Ammon's horn (tissue), 1 donor: ENCODE data around the gene ZAR1L.

Experiments used
- DNase-seq: peaks from one replicate; pipeline ENCODE4 v3.0.0-alpha.2; 2016; ENCODE audit warnings: low spot score

The ZAR1L gene

DNA sequence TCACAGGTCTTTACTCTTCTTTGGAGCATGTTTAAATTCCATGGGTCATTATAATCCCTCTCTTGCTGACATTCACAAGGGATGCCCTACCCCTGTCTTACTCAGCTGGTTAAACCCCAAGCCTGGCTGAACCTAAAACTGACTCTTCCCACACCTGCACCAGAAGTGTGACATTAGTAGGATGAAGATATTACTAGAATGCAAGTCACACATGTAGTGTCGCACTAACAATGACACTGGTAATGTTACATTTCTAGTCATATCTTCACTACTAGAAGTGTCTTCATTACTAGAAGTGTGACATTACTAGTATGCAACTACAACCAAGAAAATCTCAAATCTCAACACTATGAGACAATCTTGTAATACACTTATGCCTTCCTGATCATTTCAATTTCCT lies 14.2 kb downstream of the ZAR1L start:
- no peak for DNase-seq

DNA sequence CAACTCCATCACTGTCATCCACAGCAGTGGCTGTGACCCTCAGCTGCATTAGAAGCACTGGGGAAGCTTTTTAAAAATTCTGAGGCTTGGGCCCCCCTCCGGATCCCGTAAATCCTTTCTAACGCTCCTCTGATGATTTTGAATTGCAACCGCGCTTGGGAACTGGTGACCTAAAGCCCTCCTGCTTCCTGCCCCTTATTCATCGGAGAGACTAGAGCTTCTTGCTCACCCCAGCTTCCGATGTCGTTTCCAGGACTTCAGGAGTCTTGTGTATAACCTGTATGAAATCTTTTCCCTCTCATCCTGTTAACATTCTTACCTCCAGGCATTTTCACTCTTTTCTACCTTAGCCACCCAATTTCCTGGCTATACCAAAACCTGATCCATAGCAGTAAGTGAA lies 14.8 kb downstream of the ZAR1L start:
- no peak for DNase-seq

DNA sequence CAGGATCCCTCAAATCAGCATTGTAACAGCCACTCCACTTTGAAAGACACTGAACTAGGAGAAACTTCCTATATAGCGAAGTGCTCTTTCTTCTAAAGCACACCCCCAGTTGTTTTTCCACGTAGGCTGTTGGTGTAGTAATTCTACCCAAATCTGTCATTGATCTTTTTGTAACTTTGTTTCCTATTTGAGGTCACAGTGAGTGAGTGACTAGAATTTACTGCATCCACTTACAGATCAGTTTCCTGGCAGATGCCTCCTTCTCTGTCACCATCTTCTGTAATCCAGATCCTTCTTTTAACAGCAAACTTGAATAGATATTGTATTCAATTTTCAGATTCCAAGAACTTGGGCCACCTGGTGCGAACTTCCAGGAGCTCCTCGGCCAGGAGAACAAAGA lies 15.3 kb downstream of the ZAR1L start:
- no peak for DNase-seq

DNA sequence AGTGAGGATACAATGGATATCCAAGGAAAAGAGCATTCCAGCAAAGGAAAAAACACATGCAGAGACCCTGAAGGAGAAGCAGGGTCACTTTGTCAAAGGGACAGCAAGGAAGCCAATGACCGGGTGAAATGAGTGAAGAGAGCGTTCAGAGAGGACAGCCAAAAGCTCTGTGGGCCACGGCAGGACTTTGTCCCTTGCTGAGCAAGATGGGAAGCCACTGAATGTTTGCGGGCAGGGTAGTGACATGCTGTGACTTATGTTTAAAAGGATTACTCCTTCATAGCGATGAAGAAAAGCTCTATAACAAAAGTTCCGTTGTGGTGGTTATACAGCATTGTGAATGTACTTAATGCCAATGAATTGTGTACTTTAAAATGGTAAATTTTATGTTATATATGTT lies 16.5 kb downstream of the ZAR1L start:
- DNase-seq: no peak

DNA sequence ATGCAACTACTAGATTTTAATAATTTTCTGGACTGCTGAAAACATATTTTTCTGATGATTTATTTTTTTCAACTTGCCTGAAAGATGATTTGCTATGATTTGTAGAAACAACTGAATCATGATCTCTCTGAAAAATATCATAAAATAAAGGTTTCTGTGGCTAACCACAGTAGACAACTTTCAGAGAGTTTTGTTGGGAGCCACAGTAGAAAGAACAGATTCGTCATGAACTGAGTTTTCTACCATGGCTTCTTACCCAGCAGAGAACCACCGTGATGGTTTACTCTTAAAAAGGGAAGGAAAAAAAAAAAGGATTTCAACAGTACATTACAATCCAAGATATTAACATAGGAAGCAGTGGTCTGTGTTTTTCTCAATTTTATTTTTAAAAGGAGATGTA lies 18.0 kb downstream of the ZAR1L start:
- DNase-seq: no peak

DNA sequence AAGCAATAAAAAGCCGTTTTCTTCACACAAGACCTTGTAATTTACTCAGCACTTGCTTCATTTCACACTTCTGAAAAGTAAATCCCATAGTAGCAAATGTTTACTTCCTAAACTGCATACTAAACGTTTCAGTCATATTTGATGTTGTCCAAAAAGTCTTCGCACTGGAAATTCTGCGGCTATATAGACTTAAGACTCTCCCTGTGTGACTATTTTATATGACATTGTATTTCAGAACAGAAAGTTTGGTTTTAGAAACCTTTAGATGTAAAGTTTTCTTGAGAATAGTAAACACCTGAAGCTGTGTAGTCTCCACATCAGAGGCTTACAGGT lies 29.6 kb downstream of the ZAR1L start:
- DNase-seq: no peak

DNA sequence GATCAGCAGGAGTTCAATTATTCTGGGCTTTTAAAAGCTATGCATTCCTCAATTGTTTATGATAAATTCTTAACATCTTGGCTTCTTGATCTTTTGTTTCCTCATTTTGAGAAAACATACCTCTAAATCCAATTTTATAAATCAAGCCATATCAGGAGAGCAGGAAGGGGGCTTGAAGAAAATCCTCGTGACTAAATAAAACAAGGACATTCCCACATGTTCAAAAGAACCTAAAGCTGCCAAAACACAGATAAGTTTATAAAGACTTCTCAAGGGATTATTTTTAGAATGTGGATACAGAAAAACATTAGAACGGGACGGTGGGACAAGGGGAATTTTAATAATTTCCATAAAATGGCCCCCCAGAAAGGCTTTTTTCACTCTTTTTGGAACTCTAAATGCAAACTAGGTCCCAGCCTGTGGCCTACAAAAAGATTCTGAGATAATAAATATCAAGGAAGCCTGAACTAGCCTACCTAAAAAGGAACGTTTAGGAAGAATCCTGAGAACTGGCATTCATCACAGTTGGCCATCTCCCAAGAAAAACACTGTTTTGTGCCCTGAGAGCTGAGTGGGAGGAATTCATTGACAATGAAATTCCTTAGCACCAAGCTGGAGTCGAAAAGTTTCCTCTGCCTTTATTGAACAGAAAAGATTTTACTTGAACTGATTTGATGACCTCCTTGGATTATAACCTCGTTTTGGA lies 30.1 kb downstream of the ZAR1L start:
- DNase-seq: peak; percentile 28

DNA sequence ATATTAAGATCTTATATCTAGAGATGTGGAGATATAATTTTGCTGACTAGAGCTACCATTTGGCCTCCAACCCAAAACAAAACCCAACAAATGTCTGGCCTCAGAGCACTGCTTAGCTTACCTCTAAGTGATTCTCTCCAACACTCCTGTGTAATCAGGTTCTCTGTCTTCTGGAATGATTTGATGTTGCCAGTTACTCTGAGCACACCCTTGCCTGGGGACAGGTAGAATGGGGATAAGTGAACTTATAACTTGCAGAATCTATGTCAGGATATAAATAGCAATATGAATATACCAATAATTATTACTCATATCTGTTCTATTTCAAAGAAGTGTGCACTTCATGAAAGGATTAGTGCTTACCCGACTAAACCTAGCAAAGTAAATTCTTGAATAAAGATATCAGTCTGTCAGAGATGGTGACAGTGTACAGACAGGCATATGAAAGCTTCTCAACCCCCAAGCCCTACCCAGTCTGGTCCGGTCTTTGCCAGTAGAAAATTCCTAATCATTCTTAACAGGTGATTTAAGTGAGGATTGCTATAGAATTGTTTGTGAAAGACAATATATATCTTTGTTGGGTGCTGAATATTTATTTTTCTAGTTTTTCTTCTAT lies 33.0 kb downstream of the ZAR1L start:
- no peak for DNase-seq

DNA sequence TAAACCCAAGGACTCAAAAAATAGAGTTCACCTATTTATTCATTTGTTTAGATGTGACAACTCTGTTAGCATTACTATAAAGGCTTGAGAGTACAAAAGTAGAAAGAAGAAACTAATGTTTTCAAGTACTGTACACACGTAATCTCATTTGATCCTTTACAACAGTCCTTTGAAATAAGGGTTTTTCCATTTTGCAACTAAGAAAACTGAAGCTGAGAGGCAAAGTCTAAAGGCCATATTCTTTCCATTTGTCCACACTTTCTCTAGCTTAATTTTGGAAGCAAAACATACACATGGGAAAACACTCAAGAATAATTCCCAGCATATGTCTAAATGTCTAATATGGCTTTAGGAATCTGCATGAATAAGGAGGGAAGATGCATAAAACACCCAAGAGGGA lies 34.1 kb downstream of the ZAR1L start:
- no peak for DNase-seq

DNA sequence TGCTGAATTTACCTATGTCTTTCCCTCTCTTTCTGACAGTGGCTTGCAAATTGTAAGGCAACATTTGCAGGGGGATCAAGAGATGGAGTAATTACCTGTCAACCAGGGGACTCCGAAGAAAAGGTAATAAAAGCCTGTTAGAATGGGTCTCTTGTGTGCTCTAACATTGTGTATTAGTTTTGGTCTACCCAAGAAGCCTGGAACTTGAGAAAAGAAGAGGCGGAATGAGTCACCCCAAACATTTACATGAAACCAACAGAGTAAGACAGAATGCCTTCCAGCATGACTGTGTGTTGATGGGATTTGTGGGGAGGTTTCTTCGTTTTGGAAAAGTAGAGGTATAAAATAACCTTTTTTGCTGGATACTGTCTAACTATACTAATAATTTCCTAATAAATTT lies 36.7 kb downstream of the ZAR1L start:
- DNase-seq: no peak

DNA sequence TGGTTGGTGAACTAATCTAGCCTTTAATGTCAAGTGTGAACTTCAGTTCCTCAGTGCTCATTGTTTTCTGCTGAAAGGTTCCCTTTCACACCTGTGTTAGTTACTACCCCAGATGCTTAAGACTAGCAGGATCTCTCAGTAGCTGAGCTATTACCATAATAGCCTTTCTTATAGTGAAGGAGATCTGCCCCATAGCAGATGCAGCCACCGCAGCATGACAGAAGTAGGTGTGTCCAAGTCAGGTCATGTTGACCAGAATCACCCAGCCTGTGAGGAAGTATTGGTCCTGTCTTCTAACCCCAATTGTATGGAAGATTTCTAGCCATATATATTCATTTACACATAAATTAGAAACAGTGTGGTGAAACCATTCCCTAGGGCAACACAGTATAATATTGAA lies 37.3 kb downstream of the ZAR1L start:
- DNase-seq: no peak

DNA sequence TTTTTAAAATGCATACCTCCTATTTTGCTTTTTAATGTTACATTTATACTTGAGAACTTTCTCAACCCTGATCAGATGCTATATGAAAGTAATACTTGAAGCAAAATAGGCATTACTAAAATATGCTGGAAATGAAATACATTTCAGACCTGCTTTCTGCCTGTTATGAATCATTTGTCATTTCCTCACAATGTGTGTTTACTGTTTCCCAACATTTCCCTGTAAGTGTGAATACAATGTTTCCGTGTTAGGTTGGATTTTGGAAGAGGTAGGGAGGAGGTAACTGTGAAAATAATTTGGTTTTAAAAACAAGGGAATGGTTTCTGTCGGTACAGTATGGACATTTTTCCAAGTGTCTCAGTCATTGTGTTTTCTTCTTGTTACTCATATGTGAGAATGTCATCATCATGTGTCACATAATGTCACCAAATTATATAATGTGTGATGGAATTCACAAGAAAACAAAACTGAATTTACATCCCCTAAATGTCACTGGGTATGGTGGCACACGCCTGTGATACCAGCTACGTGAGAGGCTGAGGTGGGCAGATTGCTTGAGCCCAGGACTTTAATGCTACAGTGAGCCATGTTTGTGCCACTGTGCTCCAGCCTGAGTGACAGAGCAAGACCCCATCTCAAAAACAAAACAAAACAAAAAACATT lies 43.0 kb downstream of the ZAR1L start:
- peak; percentile 16 for DNase-seq

DNA sequence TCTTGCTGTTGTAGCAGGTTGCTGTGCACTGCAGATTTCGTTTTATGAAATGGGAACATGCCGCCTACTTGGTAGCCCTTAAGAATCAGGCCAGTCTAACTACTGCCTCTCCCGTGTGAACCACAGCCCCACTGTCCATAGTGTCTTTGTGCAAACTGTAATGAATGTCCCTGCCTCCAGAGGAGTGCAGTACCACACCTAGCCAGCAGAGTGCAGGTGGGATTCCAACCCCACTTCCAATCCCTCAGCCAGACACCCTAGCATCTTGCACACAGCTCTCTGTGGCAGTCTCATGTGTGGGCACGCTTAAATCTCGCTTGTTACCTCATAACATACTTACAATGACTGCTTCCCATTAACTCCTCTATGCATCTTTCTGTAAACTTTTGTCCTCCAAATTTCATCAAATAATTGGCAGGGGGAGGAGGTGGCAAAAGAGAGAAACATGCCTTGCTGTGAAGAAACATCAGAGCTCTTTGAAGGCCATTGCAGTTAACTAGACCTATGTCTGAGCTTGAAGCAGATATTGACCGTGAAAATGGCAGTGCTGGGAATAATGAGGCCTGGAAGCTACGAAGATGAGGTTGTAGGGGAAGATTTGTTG lies 47.2 kb downstream of the ZAR1L start:
- no peak for DNase-seq

DNA sequence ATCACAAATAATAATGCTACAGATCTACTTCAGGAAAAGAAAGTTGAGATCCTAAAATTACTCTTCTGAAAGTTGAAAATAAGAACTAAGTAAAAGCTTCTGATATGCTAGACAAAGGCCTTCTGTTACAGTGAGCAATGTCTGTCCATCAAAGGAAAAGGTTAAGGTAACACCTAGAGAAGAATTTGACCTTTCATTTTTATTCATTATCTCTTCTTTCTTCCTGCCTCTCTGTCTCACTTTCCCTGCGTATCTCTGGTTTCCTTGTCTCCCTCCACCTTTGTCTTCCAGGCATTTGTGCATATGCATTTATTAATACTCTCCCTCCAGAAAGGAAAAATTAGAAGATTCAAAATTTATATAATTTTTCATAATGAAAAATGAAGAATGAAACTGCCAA lies 49.0 kb downstream of the ZAR1L start:
- no peak for DNase-seq

DNA sequence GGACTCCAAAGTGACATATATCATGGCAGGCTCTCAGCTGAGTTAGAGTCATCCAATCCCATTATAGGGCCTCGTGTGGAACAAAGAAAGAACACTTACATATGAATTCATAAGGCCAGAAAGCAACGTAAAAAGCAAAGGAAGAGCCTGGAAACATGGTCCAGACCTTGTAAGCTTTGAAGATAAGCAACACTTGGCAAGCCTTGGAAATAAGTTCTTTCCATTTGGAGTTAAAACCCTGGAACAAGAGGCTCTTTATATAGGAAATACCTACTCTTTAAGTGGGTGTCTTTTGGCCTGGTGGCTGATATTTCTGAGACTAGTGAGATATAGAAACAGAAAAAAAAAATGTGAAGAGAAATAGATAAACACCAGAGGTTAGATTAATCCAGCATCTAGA lies 49.4 kb downstream of the ZAR1L start:
- no peak for DNase-seq

DNA sequence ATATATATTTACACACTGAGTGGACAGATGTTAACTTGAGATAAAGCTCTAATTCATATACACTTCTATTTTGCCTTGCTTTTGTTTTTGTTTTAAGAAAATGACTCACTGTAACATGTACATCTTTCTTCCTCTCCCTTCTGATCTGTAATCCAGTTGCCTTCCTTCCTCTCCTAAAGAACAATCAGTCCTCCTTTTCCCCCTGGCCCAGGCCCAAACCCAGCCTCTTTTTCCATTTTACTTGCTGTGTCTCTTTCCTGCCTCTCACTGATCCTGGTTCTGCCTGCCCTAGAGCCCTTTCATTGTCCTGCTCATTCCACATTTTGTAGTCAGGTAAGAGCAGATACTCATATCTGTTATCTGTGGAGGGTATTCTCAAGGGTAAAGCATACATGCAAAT lies 50.8 kb downstream of the ZAR1L start:
- DNase-seq: no peak

DNA sequence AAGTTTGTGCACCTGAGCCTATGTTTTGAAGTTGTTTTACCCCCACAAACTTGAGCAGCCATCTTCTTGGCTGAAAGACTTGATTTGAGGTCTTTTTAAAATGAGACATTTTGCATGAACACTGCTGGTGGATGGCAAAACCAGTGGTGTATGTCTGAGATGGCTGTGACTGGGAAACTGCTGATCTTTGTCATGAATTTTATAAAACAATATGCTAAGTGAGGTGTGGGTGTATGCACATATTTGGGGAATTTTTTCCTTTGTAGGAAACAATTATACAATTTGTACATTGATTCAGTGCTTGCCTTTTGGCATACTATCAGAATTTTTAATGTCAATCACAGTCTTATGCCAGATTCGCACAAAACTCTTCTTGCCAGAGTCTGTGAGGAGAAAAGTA lies 52.5 kb downstream of the ZAR1L start:
- no peak for DNase-seq

DNA sequence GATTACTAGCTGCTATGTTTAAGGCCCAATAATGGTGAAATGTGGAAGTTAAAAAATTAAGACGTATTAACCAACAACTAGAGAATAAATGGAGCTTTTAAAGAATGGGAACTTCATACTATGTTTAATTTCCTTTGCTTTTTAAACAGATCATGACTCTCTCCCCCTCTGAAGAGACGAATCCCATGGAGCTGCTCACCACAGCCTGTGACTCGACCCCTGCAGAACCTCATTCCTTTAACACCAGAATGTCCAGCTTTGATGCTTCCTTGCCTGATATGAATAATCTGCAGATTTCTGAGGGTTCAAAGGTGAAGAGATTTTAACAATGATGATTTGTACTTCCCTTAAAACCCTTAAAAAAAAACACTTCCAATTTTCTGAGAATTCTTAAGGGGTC lies 53.0 kb downstream of the ZAR1L start:
- DNase-seq: no peak

DNA sequence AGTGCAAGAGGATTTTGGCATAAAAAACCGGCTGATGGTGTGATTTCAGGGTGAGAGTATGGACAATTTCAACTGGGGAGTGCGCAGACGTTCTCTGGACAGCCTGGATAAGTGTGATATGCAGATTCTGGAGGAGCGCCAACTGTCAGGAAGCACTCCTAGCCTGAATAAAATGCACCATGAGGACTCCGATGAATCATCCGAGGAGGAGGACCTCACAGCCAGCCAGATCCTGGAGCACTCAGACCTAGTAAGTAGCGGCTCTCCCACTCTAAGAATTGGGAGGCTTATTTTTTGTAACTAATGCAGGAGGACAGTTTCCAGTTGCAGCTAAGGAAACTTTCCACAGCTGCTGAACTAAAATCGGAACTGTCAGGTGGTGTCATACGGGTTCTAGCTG lies 53.6 kb downstream of the ZAR1L start:
- peak; percentile 61 for DNase-seq

DNA sequence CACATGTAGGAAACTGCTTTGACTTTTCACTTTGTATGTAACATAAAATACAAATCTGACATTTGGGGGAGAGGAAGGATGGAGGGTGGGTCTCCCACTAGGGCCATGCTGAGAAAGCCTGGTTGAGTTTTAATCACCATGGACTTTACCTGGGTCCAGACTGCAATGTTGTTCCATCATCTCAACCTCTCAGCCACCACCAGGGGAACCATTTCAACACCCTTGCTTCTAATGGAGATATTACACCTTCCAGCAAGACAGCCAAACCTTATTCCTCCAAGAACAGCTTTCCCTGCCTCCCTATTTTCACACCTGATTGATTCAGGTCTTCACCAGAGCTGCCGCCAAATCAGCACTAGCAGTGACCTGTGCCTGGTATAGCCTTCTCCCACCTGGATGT lies 56.0 kb downstream of the ZAR1L start:
- no peak for DNase-seq

DNA sequence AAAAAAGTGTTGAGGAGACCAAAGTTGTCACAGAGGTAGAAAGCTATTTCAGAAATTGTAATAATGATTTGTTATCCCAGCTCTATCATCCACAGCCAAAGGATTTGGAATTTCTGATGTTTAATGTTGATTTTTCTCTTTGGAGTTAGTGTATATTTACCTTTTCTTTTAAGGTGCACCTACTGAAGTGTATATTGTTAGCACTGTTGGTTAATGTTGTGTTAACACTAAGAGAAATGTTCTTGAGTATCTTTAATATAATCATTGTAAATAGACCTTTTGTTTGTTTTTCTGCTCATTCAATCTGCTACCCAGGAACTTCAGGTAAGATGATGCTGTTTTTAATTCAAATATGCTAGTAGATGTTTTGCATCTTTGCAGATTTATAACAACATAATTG lies 57.5 kb downstream of the ZAR1L start:
- DNase-seq: no peak

DNA sequence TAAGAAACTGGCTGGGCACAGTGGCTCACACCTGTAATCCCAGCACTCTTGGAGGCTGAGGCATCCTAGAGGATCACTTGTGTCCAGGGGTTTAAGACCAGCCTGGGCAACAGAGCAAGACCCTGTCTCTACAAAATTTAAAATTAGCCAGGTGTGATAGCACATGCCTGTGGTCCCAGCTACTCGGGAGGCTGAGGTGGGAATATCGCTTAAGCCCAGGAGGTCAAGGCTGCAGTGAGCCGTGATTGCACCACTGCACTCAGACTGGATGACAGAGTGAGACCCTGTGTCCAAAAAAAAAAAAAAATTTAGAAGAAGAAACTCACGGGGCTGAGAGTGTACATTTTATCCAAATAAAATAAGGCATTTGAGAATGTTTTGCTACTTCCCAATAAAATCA lies 58.9 kb downstream of the ZAR1L start:
- no peak for DNase-seq

DNA sequence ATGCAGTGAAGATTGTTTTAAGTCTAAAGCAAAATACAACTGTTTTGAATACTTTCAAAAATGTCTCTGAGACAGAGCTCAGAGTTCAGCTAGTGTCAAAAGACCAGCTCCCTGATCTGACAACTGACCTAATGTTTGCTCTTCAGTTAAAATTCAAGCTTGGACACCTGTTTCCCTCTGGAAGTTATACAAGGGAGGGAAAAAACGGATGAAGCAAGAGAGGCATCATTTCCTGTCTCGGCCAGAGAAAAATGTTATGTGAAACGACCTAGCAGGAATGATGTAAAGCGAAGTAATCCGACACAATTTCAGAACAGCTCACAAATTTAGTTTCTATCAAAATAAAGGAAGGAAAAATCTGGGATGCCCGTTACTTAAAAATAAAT lies 59.4 kb downstream of the ZAR1L start:
- no peak for DNase-seq
